ENCODE results near the gene REX1BD.

DNA sequence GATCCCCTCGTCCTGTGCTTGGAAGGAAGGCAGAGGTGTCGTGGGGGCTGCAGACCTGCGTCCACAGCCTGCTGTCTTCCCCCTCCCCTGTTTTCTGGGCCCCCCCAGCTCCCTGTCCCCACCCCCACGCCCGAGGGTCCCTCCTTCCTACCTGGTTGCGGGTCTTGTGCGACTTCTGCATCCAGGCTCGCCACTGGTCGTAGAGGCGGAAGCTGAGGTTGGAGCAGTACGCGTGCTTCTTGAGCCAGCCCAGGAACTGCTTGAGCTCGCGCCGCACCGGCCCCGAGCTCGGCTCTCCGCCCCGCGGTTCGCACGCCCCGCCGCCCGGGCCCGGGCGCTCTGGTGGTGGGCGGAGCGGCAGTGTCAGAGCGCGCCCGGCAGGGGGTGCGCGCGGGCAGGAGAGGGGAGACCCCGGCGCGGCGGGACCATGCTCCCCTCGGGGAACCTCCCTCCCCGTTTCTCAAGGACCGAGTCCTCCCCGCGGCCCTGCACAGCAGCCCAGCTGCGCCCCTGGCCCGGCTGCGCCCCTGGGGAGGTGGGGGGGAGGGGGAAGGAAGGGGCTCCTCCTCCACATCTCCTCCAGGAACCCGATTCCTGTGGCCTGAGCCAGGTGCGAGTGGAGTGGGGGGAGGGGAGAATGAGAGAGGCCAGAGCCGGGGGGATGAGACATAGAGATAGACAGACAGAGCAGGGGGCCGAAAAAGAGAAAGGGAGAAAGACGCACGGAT is 5.7 kb downstream of the REX1BD start:
- TF ChIP-seq, protein P1, sequence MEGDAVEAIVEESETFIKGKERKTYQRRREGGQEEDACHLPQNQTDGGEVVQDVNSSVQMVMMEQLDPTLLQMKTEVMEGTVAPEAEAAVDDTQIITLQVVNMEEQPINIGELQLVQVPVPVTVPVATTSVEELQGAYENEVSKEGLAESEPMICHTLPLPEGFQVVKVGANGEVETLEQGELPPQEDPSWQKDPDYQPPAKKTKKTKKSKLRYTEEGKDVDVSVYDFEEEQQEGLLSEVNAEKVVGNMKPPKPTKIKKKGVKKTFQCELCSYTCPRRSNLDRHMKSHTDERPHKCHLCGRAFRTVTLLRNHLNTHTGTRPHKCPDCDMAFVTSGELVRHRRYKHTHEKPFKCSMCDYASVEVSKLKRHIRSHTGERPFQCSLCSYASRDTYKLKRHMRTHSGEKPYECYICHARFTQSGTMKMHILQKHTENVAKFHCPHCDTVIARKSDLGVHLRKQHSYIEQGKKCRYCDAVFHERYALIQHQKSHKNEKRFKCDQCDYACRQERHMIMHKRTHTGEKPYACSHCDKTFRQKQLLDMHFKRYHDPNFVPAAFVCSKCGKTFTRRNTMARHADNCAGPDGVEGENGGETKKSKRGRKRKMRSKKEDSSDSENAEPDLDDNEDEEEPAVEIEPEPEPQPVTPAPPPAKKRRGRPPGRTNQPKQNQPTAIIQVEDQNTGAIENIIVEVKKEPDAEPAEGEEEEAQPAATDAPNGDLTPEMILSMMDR (IDR thresholded peaks at IDR 0.05; ENCODE audit: low read depth, low read length, poor library complexity, severe bottlenecking): peak; percentile 91
- TF ChIP-seq EZH2phosphoT487 (IDR thresholded peaks at IDR 0.05; ENCODE audit: borderline replicate concordance, low read length): no peak
